Activated naive CD8-positive, alpha-beta T cell (primary cell): Measurements from ENCODE around the gene PBX4.
"Not testable (repeated sequence)": the region's sequence is repeated elsewhere in the genome, so short reads cannot be mapped to it uniquely, and the experiment has no call there.

Experiments used
- H3K27ac Mint-ChIP-seq: one replicate; pipeline ENCODE4 v1.8.0; 2021; ENCODE audit warnings: mixed read lengths
- H3K27me3 Mint-ChIP-seq: one replicate; pipeline ENCODE4 v1.8.0; 2021; ENCODE audit warnings: mixed read lengths
- H3K36me3 Mint-ChIP-seq: one replicate; pipeline ENCODE4 v1.8.0; 2021; ENCODE audit warnings: mixed read lengths
- H3K4me1 Mint-ChIP-seq: one replicate; pipeline ENCODE4 v1.8.0; 2021; ENCODE audit warnings: low read depth, mixed read lengths
- H3K4me3 Mint-ChIP-seq: one replicate; pipeline ENCODE4 v1.8.0; 2021; ENCODE audit warnings: mild to moderate bottlenecking, mixed read lengths
- H3K9me3 Mint-ChIP-seq: one replicate; pipeline ENCODE4 v1.8.0; 2021; ENCODE audit warnings: low read depth, mixed read lengths

The PBX4 gene

GRCh38 chr19:19619849-19620210 lies 1.3 kb upstream of the PBX4 start:
- Mint-ChIP-seq H3K27me3 (no peaks in the 10 kb centered on the region), H3K9me3 (no peaks in the 10 kb centered on the region), H3K27ac (no peak overlapping the region), H3K36me3 (peaks cover 2% of the 10 kb centered on the region), H3K4me1 (peaks cover 42% of the 10 kb centered on the region), H3K4me3 (no peak overlapping the region)

GRCh38 chr19:19619181-19619848 lies 828 bp upstream of the PBX4 start:
- Mint-ChIP-seq H3K27ac (peak overlapping the region; percentile 43), H3K4me3 (peak overlapping the region; percentile 86), H3K27me3 (no peaks in the 10 kb centered on the region), H3K4me1 (peaks cover 39% of the 10 kb centered on the region), H3K36me3 (peaks cover 2% of the 10 kb centered on the region), H3K9me3 (no peaks in the 10 kb centered on the region)

GRCh38 chr19:19615086-19615485 lies 3.4 kb downstream of the PBX4 start:
- Mint-ChIP-seq H3K36me3 (peaks cover 7% of the 10 kb centered on the region), H3K4me3 (peak overlapping the region; percentile 60), H3K9me3 (no peaks in the 10 kb centered on the region), H3K4me1 (peaks cover 53% of the 10 kb centered on the region), H3K27ac (peak overlapping the region; percentile 79), H3K27me3 (no peaks in the 10 kb centered on the region)

- peaks cover 54% of the 10 kb centered on the region for H3K4me1 Mint-ChIP-seq
- H3K27ac Mint-ChIP-seq, result no peak overlapping the region
- H3K36me3 Mint-ChIP-seq, result peaks cover 12% of the 10 kb centered on the region
- H3K9me3 Mint-ChIP-seq, result no peaks in the 10 kb centered on the region
- no peaks in the 10 kb centered on the region for H3K27me3 Mint-ChIP-seq
- no peak overlapping the region for H3K4me3 Mint-ChIP-seq
Observed at GRCh38 chr19:19613506-19613905, 5.0 kb downstream of the PBX4 start.

GRCh38 chr19:19610376-19611202 lies 7.9 kb downstream of the PBX4 start:
- H3K4me3 Mint-ChIP-seq, result no peak overlapping the region
- H3K27me3 Mint-ChIP-seq, result no peaks in the 10 kb centered on the region
- H3K36me3 Mint-ChIP-seq, result peaks cover 15% of the 10 kb centered on the region
- H3K9me3 Mint-ChIP-seq, result no peaks in the 10 kb centered on the region
- peaks cover 51% of the 10 kb centered on the region for H3K4me1 Mint-ChIP-seq
- no peak overlapping the region for H3K27ac Mint-ChIP-seq

GRCh38 chr19:19606686-19607085 lies 11.8 kb downstream of the PBX4 start:
- peak overlapping the region; percentile 95 for H3K27ac Mint-ChIP-seq
- peaks cover 60% of the 10 kb centered on the region for H3K4me1 Mint-ChIP-seq
- peaks cover 10% of the 10 kb centered on the region for H3K36me3 Mint-ChIP-seq
- not testable (repeated sequence) for H3K9me3 Mint-ChIP-seq, H3K4me3 Mint-ChIP-seq, H3K27me3 Mint-ChIP-seq

GRCh38 chr19:19606021-19606420 lies 12.5 kb downstream of the PBX4 start:
- peak overlapping the region; percentile 72 for H3K4me3 Mint-ChIP-seq
- H3K36me3 Mint-ChIP-seq, result peaks cover 10% of the 10 kb centered on the region
- H3K27ac Mint-ChIP-seq, result peak overlapping the region; percentile 95
- no peaks in the 10 kb centered on the region for H3K27me3 Mint-ChIP-seq
- no peaks in the 10 kb centered on the region for H3K9me3 Mint-ChIP-seq
- H3K4me1 Mint-ChIP-seq, result peaks cover 65% of the 10 kb centered on the region

- H3K27me3 Mint-ChIP-seq, result no peaks in the 10 kb centered on the region
- H3K27ac Mint-ChIP-seq, result peak overlapping the region; percentile 25
- H3K36me3 Mint-ChIP-seq, result peaks cover 6% of the 10 kb centered on the region
- H3K9me3 Mint-ChIP-seq, result no peaks in the 10 kb centered on the region
- peaks cover 67% of the 10 kb centered on the region for H3K4me1 Mint-ChIP-seq
- H3K4me3 Mint-ChIP-seq, result peak overlapping the region; percentile 2
Observed at GRCh38 chr19:19602713-19603324, 15.7 kb downstream of the PBX4 start.

- Mint-ChIP-seq H3K27ac (peak overlapping the region; percentile 78), H3K27me3 (no peaks in the 10 kb centered on the region)
Observed at GRCh38 chr19:19602136-19602712, 16.3 kb downstream of the PBX4 start.

GRCh38 chr19:19600793-19601330 lies 17.6 kb downstream of the PBX4 start:
- H3K27me3 Mint-ChIP-seq, result no peaks in the 10 kb centered on the region
- peaks cover 64% of the 10 kb centered on the region for H3K4me1 Mint-ChIP-seq
- H3K27ac Mint-ChIP-seq, result peak overlapping the region; percentile 78
- H3K4me3 Mint-ChIP-seq, result peak overlapping the region; percentile 31
- peaks cover 5% of the 10 kb centered on the region for H3K36me3 Mint-ChIP-seq
- H3K9me3 Mint-ChIP-seq, result no peaks in the 10 kb centered on the region

More at GRCh38 chr19:19602136-19602712, 16.3 kb downstream of the PBX4 start:
- Mint-ChIP-seq H3K4me1 (peaks cover 70% of the 10 kb centered on the region), H3K9me3 (no peaks in the 10 kb centered on the region), H3K36me3 (peaks cover 8% of the 10 kb centered on the region), H3K4me3 (peak overlapping the region; percentile 31)

GRCh38 chr19:19598728-19599451 lies 19.6 kb downstream of the PBX4 start:
- H3K27me3 Mint-ChIP-seq, H3K36me3 Mint-ChIP-seq, H3K9me3 Mint-ChIP-seq: not testable (repeated sequence)
- peaks cover 70% of the 10 kb centered on the region for H3K4me1 Mint-ChIP-seq
- H3K27ac Mint-ChIP-seq, result peak overlapping the region; percentile 97
- peak overlapping the region; percentile 86 for H3K4me3 Mint-ChIP-seq

- peaks cover 61% of the 10 kb centered on the region for H3K4me1 Mint-ChIP-seq
Observed at GRCh38 chr19:19597809-19598306, 20.6 kb downstream of the PBX4 start.

GRCh38 chr19:19595171-19595701 lies 23.3 kb downstream of the PBX4 start:
- peaks cover 58% of the 10 kb centered on the region for H3K4me1 Mint-ChIP-seq
- no peaks in the 10 kb centered on the region for H3K9me3 Mint-ChIP-seq
- no peaks in the 10 kb centered on the region for H3K27me3 Mint-ChIP-seq
- H3K27ac Mint-ChIP-seq, result peak overlapping the region; percentile 77
- no peak overlapping the region for H3K4me3 Mint-ChIP-seq
- H3K36me3 Mint-ChIP-seq, result peaks cover 2% of the 10 kb centered on the region

More at GRCh38 chr19:19597809-19598306, 20.6 kb downstream of the PBX4 start:
- H3K27me3 Mint-ChIP-seq, result no peaks in the 10 kb centered on the region
- peaks cover 5% of the 10 kb centered on the region for H3K36me3 Mint-ChIP-seq
- no peaks in the 10 kb centered on the region for H3K9me3 Mint-ChIP-seq
- H3K4me3 Mint-ChIP-seq, result peak overlapping the region; percentile 86
- peak overlapping the region; percentile 97 for H3K27ac Mint-ChIP-seq

- H3K4me1 Mint-ChIP-seq, result peaks cover 63% of the 10 kb centered on the region
- no peak overlapping the region for H3K27ac Mint-ChIP-seq
- no peaks in the 10 kb centered on the region for H3K9me3 Mint-ChIP-seq
- peaks cover 2% of the 10 kb centered on the region for H3K36me3 Mint-ChIP-seq
- no peaks in the 10 kb centered on the region for H3K27me3 Mint-ChIP-seq
- H3K4me3 Mint-ChIP-seq, result no peak overlapping the region
Observed at GRCh38 chr19:19594381-19594780, 24.1 kb downstream of the PBX4 start.
